Amniotic epithelial cell (primary cell): ENCODE data around the gene OBSCN.

ENCODE experiments used
- DNase-seq: peaks from one replicate; pipeline ENCODE4 v3.0.0-alpha.2; 2010; ENCODE audit warnings: low read depth

Gene OBSCN

DNA sequence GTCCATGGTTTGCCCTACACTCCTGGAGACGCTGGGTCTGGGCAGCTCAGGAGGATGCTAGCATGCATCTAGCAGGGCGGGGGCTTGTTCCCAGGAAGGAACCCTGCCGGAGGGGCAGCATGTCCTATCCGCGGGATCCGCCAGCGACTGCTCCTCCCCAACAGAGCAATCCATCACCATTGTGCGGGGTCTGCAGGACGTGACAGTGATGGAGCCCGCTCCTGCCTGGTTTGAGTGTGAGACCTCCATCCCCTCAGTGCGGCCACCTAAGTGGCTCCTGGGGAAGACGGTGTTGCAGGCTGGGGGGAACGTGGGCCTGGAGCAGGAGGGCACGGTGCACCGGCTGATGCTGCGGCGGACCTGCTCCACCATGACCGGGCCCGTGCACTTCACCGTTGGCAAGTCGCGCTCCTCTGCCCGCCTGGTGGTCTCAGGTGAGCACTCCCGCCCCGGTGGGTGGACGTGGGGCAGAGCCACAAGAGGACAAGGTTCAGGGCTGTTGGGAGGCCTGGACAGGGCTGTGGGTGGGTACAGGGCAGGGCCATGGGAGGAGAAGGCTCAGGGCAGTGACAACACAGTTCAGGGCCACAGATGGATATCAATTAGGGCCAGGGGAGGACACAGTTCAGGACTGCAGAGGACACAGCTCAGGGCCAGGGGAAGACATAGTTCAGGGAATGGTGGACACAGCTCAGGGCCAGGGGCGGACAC lies 71.3 kb downstream of the OBSCN start:
- DNase-seq = no peak

DNA sequence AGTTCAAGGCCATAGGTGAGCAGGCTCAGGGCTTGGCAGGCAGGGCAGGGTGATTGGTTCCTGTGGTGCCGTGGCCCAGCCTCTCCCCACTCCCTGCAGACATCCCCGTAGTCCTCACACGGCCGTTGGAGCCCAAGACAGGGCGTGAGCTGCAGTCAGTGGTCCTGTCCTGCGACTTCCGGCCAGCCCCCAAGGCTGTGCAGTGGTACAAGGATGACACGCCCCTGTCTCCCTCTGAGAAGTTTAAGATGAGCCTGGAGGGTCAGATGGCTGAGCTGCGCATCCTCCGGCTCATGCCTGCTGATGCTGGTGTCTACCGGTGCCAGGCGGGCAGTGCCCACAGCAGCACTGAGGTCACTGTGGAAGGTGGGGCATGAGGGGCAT lies 71.9 kb downstream of the OBSCN start:
- no peak for DNase-seq

DNA sequence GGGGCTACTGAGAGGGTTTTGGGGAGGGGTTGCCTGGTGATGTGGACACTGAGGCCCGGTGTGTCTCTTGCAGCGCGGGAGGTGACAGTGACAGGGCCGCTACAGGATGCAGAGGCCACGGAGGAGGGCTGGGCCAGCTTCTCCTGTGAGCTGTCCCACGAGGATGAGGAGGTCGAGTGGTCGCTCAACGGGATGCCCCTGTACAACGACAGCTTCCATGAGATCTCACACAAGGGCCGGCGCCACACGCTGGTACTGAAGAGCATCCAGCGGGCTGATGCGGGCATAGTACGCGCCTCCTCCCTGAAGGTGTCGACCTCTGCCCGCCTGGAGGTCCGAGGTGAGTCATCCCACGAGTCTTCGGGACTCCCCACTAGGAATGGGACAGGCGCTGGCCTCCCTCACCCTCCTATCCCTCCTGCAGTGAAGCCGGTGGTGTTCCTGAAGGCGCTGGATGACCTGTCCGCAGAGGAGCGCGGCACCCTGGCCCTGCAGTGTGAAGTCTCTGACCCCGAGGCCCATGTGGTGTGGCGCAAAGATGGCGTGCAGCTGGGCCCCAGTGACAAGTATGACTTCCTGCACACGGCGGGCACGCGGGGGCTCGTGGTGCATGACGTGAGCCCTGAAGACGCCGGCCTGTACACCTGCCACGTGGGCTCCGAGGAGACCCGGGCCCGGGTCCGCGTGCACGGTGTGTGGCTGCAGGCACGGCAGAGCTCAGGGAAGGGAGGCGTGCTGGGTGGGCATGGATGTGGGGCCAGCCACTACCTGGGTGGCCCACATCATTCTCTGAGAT lies 72.5 kb downstream of the OBSCN start:
- DNase-seq = no peak

DNA sequence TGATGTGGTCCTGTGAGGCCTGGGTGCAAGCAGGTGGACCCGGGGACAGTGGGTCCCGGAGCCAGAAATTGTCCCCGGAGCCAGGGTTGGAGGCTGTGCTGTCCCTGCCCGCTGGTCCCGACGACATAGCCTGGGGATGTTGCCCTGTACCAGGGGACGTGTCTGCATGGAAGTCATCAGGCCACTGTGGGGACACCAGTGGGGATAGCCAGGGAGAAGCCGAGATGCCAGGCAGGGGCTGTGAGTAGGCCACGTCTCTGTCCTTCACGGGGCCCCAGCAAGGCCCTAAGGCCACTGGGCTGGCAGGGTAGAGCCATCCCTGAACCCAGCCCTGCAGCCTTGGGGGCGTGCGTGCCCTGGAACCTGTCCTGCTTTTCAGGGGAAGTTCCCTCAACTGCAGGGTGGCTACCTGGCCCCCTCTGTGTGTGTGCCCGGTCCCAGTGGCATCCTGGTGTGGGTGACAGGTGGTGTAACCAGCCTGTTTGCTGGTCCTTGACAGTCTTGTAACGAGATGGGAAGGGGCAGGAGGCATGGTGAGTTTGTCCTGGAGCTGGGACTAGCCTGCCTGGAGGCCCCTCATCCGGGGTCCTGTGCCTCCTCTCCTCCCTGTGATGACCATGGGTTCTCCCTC lies 73.2 kb downstream of the OBSCN start:
- no peak for DNase-seq

DNA sequence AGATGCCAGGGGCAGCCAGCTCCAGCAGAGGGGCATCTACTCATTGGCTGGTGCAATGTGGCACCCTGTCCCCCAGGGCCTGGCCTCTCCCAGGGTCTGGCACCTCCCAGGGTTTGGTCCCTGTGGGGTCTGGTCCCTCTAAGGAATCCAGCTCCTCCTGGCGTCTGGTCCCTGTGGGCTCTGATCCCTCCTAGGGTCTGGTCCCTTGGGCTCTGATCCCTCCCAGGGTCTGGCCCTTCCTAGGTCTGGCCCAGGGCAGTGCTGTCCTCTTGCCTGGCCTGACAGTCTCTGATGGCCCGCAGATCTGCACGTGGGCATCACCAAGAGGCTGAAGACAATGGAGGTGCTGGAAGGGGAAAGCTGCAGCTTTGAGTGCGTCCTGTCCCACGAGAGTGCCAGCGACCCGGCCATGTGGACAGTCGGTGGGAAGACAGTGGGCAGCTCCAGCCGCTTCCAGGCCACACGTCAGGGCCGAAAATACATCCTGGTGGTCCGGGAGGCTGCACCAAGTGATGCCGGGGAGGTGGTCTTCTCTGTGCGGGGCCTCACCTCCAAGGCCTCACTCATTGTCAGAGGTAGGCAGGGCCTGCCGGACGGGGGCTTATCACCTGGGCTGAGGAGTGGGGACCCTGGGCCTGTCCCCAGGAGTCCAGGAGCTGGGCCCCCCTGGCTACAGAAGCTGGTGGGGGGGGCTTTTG lies 73.9 kb downstream of the OBSCN start:
- DNase-seq = no peak

DNA sequence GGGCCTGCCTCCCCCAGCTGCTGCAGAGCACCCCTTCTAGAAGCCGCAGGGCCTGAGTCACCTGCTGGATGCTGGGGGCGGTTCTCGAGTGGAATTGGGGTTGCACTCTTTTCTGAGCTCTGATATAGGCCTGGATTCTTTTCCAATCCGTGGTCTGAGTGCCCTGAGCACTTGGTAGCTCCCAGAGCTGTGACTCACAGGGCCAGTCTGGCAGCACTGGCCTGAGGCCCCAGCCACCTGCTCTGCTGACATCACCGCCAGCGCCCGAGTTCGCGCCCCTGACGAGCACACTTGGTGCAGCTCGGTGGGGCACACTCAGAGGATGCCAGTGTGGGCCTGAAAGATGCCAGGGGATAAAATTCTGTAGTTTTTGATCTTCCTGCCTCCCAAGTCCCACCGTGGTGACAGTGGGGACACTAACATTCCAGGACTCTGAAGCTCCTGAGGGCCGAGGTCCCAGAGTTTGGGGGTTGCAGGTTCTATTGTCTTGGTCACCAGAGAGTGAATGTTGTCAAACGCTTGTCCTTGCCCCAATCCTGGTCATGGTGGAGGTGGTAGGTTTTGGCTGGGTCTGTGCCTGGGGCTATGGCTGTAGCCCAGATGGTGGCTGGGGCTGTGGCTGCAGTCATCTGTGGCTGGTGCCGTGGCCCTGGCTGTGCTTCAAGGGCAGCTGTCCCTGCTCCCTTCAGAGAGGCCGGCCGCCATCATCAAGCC lies 74.6 kb downstream of the OBSCN start:
- DNase-seq = no peak

DNA sequence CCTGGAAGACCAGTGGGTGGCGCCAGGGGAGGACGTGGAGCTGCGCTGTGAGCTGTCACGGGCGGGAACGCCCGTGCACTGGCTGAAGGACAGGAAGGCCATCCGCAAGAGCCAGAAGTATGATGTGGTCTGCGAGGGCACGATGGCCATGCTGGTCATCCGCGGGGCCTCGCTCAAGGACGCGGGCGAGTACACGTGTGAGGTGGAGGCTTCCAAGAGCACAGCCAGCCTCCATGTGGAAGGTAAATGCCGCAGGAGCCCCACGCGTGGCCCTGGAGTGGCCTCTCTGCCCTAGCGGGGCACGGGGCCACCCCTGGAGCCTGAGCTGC lies 75.2 kb downstream of the OBSCN start:
- DNase-seq = no peak

DNA sequence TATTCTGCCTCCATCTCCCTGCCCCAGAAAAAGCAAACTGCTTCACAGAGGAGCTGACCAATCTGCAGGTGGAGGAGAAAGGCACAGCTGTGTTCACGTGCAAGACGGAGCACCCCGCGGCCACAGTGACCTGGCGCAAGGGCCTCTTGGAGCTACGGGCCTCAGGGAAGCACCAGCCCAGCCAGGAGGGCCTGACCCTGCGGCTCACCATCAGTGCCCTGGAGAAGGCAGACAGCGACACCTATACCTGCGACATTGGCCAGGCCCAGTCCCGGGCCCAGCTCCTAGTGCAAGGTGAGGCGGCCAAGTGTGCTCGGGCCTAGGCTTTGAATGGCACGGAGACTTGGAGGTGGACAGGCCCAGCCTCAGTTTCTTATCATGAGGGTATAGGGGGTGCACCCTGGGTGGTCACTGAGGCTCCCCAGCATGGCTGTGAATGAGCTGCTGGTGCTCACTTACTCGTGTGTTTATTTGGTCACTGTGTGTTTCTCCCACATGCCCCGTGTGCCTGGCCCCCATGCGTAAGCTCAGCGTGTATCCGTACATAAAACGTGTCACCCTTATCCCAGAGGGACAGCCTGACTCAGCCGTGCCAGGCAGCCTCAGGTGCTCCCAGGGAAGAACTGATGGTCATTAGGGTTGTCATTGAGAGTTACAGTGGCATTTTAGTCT lies 75.8 kb downstream of the OBSCN start:
- DNase-seq = no peak

DNA sequence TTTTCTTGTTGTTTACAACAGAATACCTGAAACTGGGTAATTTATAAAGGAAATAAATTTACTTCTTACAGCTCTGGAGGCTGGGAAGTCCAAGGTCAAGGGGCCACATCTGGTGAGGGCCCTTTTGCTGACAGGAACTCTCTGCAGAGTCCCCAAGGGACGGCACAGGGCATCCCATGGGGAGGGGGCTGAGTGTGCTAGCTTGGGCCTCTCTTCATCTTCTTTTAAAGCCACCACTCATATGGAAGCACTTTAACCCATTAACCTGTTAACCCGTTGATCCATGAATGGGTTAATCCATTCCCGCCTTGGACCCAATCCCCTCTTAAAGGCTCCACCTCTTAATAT lies 76.3 kb downstream of the OBSCN start:
- no peak for DNase-seq

DNA sequence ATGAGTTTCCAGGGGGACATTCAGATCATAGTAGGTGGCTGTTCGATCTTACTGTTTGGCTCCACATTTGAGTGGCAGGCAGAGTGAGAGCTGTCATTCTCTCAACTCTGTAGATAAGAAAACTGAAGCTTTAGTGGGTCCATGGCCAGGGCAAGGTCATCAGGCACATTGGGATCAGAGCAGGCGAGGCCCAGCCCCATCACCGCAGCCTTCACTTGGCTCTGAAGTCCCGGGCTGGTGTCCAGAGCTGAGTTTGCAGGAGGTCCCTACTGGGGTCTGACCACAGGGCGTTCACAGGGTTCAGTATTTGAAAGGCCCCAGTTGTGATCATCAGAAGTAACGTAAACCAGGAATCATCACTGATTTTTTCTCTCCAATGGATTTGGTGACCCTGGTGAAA lies 76.7 kb downstream of the OBSCN start:
- DNase-seq = no peak

DNA sequence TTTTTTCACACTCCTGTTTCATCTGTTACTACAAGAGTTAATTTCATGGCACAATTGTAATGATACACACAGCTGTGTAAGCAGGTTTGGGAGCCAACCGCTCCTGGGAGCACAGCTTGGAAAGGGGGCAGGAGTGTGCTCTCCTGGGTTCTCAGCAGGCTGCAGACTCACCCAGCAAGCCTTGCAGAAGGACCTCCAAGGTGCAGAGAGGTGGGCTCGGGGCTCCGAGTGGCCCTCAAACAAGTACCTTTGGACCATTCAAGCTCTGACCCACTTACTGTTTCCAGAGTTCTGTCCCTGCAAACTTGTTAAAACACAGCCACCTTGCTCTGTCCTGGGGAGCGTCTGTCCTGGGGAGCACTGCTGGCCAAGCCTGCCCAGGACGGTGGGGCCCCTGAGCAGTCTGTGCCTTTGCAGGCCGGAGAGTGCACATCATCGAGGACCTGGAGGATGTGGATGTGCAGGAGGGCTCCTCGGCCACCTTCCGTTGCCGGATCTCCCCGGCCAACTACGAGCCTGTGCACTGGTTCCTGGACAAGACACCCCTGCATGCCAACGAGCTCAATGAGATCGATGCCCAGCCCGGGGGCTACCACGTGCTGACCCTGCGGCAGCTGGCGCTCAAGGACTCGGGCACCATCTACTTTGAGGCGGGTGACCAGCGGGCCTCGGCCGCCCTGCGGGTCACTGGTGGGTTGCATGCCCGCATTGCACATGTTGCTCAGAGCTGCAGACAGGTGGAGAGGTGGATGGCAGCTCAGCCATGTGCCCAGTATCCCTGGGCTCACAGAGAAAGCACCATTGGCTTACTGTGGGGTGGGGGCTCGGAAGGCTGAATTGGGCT lies 78.0 kb downstream of the OBSCN start:
- DNase-seq = no peak

DNA sequence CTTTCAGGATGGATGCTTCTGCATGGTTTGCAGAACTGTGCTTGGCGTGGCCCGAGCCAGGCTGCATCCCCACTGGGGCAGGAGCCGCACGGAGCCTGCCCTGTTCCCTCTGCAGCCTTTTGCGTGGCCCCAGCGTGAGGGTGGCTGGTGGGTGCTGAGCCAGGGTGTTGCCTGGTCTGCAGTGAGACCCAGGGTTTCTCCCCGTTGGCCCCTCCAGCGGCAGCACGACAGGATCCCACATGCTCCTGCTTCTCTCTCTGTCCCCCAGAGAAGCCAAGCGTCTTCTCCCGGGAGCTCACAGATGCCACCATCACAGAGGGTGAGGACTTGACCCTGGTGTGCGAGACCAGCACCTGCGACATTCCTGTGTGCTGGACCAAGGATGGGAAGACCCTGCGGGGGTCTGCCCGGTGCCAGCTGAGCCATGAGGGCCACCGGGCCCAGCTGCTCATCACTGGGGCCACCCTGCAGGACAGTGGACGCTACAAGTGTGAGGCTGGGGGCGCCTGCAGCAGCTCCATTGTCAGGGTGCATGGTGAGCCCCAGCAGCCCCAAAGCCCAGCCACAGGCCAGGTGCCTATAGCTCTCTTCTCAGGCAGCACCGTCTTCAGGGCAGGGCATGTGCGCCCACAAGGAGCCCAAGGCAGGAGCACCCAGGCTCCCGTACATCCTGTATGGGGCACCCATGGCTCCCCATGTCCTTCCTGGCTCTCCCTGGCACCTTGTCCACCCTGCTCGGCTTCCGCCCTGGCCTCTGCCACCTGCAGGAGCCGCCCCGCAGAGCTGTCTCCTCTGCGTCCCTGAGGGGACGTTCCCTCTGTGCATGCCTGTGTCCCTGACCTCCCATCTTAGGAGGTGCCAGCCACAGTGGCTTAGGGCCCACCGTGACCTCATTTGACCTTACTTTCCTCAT lies 78.9 kb downstream of the OBSCN start:
- DNase-seq = no peak

DNA sequence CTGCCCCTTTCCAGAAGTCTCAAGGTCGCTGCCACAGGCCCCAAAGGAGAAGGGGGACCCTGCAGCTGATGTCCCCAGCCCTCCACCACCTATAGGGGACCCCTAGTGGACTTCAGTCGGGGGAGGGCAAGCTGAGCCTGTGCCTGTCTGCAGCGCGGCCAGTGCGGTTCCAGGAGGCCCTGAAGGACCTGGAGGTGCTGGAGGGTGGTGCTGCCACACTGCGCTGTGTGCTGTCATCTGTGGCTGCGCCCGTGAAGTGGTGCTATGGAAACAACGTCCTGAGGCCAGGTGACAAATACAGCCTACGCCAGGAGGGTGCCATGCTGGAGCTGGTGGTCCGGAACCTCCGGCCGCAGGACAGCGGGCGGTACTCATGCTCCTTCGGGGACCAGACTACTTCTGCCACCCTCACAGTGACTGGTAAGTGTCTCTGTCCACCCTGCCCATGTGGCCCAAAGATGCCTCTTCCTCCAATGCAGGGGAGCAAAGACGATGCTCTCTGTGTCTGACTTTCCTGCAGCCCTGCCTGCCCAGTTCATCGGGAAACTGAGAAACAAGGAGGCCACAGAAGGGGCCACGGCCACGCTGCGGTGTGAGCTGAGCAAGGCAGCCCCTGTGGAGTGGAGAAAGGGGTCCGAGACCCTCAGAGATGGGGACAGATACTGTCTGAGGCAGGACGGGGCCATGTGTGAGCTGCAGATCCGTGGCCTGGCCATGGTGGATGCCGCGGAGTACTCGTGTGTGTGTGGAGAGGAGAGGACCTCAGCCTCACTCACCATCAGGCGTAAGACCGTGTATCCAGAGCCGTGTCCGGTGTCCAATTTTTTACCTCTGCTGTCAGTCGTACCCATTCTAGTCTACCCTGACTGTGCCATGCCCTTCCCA lies 79.9 kb downstream of the OBSCN start:
- DNase-seq = no peak

DNA sequence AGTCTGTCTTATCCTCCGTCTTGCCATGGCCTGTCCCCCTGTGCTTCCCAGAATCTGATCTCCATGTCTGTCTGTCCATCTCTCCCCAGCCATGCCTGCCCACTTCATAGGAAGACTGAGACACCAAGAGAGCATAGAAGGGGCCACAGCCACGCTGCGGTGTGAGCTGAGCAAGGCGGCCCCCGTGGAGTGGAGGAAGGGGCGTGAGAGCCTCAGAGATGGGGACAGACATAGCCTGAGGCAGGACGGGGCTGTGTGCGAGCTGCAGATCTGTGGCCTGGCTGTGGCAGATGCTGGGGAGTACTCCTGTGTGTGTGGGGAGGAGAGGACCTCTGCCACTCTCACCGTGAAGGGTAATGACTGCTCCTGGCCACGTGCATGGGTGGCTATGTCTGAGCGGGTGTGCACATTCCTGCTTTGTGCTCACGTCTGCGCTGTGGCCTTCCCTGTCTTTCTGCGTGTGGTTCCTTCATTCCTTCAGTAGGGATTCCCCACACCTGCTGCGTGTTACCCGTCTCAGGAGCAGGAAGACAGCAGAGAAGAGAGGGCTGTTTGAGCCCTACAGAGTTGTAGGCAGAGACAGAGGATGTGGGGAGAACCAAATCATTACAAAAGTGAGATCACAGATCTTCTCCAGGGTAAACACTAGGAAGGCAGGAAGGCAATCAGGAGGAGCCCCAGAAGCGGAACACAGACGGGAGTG lies 80.8 kb downstream of the OBSCN start:
- no peak for DNase-seq

DNA sequence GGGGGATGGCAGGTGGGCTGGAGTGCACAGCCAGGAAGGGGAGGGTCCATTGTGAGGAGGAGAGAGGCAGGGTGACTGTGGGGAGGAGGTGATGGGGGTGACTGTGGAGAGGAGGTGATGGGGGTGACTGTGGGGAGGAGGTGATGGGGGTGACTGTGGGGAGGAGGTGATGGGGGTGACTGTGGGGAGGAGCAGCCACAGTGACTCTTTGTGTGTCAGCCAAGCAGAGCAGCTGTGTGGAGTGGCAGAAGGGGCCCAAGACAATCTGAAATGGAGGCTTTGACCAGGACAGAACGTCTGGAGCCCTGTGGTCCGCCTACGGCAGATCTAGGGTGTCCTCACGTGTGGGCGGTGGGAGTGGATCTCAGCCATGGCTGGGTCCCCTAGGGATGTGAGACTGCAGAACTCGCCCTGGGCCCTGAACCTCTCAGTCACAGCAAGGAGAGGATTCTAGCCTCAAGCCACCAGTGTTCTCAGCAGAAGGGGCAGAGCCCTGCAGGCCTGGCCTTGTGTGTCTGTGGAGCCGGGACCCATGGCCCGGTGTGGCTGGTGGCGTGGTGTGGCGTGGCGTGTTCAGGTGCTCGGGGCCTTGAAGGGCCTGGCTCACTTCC lies 81.5 kb downstream of the OBSCN start:
- DNase-seq = no peak

DNA sequence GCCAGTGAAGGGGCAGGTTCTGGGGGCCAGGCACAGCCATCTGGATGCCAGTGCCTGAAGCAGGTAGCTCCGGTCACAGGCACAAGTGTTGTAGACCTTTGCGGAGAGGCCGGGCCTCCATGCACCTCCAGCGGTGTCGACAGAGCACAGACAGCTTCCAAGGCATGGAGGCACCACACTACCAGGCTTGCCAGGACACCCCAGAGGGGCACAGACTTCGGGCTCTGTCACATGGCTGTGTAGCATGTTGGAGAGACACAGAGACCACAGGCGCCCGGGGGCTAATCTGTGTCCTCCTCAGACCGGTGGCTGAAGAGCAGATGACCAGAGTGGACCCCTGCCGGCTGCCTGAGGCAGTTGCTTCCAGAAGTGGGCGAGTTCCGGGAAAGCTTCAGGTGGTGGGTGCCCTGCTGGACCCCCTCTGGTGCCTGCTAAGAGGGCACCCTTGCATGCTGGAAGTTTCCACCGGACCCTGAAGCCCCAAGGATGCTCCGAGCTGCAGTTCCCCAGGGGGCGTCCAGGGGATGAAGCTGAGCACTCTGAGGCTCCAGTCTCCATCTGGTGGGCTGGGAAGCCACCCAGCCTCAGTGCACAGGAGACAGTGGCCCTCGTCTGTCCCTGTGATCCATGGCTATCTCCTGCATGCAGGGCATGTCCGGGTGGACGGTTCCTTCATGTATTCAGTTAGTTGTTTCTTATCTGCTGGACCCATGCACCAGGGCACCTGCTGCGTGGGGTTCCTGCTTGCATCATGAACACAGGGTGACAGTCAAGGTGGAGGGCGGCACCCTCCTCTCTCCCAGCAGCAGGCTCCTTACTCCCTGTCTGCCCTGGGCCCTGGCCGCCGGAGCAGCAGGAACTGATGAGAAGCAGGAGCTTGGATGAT lies 82.4 kb downstream of the OBSCN start:
- no peak for DNase-seq
